Peyer's patch (tissue), 4 donors: Measurements from ENCODE around the gene NHLRC1.

Experiments used
- POLR2A ChIP-seq, 2 donors: fragments of 450-650 bp; IDR thresholded peaks; one replicate each; pipeline ENCODE4 v1.5.1; 2017; ENCODE audit warnings: antibody characterized with exemption in 2 of 2, mild to moderate bottlenecking in 2 of 2, moderate library complexity in 2 of 2
- TF ChIP-seq, protein P1 (sequence below), 6 experiments: fragments of 450-650 bp in 4 of 6; fragments of 200-600 bp in 2 of 6; sonication (generic) in 1 of 6; IDR thresholded peaks; one replicate each; pipeline ENCODE4 v1.5.1; 2017 to 2019; ENCODE audit warnings: antibody characterized with exemption in 6 of 6, mild to moderate bottlenecking in 3 of 6, moderate library complexity in 1 of 6

DNA sequence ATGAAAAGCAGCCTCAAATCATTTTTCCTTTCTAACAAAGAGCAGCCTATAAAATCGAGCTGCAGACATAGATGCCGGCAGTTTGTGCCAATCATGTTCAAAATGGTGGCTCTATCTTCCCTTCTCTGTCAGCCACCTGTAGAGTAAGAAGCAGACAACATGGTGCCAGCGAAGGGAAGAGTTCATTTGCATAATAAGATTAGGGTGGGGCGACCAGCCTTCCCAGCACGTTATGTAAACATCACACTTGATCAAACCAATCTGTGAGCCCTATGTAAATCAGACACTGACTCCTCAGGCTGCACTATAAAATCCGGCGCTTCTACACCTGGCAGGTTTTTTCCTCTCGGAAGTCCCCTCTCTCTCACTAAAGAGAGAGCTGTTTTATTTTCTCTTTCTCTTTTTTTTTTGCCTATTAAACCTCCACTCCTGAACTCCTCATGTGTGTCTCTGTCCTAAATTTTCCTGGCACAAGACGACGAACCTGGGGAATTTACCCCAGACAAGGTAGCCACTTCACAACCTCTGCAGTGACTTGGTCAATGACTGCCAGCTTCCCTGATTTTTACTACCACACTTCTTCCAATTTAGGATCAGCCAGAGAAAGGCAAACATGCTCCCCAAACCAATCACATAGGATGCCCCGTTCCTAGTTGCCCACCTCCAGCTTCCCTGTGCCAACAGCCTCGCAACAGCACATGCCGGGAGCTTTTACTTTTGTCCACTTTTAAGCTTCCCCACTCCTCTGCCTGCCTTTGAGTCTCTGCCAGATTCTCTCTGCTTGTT lies 19.5 kb upstream of the NHLRC1 start:
- TF ChIP-seq POLR2A (IDR thresholded peaks at IDR 0.05) = no peak
- TF ChIP-seq, protein P1, sequence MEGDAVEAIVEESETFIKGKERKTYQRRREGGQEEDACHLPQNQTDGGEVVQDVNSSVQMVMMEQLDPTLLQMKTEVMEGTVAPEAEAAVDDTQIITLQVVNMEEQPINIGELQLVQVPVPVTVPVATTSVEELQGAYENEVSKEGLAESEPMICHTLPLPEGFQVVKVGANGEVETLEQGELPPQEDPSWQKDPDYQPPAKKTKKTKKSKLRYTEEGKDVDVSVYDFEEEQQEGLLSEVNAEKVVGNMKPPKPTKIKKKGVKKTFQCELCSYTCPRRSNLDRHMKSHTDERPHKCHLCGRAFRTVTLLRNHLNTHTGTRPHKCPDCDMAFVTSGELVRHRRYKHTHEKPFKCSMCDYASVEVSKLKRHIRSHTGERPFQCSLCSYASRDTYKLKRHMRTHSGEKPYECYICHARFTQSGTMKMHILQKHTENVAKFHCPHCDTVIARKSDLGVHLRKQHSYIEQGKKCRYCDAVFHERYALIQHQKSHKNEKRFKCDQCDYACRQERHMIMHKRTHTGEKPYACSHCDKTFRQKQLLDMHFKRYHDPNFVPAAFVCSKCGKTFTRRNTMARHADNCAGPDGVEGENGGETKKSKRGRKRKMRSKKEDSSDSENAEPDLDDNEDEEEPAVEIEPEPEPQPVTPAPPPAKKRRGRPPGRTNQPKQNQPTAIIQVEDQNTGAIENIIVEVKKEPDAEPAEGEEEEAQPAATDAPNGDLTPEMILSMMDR (IDR thresholded peaks at IDR 0.05) = no peak
